H9 (cell line): ENCODE data around the gene STOML3. TPM values are rescaled to one million over a fixed set of nuclear protein-coding genes. Genes with fewer than 3 reads are reported as not detected.

Experiments used
- DNase-seq: peaks from one replicate; pipeline ENCODE4 v3.0.0-alpha.2; 2017
- H2AFZ ChIP-seq: one replicate; pipeline ENCODE4 v1.6.1; 2013; ENCODE audit warnings: mild to moderate bottlenecking, low read length, control low read depth, moderate library complexity
- H2AK5ac ChIP-seq: 2 replicates; pipeline ENCODE4 v1.6.1; 2013; ENCODE audit warnings: low read length, control low read depth, mixed read lengths; ENCODE audit not compliant: insufficient read length
- H2BK120ac ChIP-seq: one replicate; pipeline ENCODE4 v1.6.1; 2013; ENCODE audit warnings: low read depth, mild to moderate bottlenecking, low read length, control low read depth, inconsistent platforms; ENCODE audit not compliant: poor library complexity, severe bottlenecking
- H2BK12ac ChIP-seq: 2 replicates; pipeline ENCODE4 v1.6.1; 2013; ENCODE audit warnings: low read length, control low read depth, mixed read lengths, low read depth; ENCODE audit not compliant: insufficient read length
- H2BK15ac ChIP-seq: 2 replicates; pipeline ENCODE4 v1.6.1; 2013; ENCODE audit warnings: low read depth, low read length, control low read depth
- H2BK20ac ChIP-seq: one replicate; pipeline ENCODE4 v1.6.1; 2013; ENCODE audit warnings: low read depth, mild to moderate bottlenecking, low read length, control low read depth, inconsistent platforms; ENCODE audit not compliant: poor library complexity, severe bottlenecking
- H2BK5ac ChIP-seq: 2 replicates; pipeline ENCODE4 v1.6.1; 2013; ENCODE audit warnings: low read length, control low read depth, mixed read lengths; ENCODE audit not compliant: insufficient read length
- H3K14ac ChIP-seq: 2 replicates; pipeline ENCODE4 v1.6.1; 2013; ENCODE audit warnings: low read length, control low read depth; ENCODE audit not compliant: insufficient read depth
- H3K18ac ChIP-seq: 2 replicates; pipeline ENCODE4 v1.6.1; 2013; ENCODE audit warnings: low read depth, mild to moderate bottlenecking, mixed read lengths, low read length, control low read depth; ENCODE audit not compliant: insufficient read length
- H3K23ac ChIP-seq: 2 replicates; pipeline ENCODE4 v1.6.1; 2013; ENCODE audit warnings: low read length, control low read depth, mixed read lengths, low read depth; ENCODE audit not compliant: insufficient read length
- H3K23me2 ChIP-seq: 2 replicates; pipeline ENCODE4 v1.6.1; 2013; ENCODE audit warnings: low read depth, mild to moderate bottlenecking, mixed read lengths, low read length, control low read depth; ENCODE audit not compliant: insufficient read length, poor library complexity, severe bottlenecking
- H3K27ac ChIP-seq: 2 replicates; pipeline ENCODE4 v1.5.1; 2013; ENCODE audit warnings: low read length, control low read depth, mixed read lengths, low read depth; ENCODE audit not compliant: insufficient read length
- H3K27me3 ChIP-seq: 2 replicates; pipeline ENCODE4 v1.6.1; 2013; ENCODE audit warnings: low read length, control low read depth, inconsistent platforms; ENCODE audit not compliant: insufficient read depth
- H3K4ac ChIP-seq: 2 replicates; pipeline ENCODE4 v1.6.1; 2013; ENCODE audit warnings: low read depth, mild to moderate bottlenecking, control low read depth, inconsistent platforms, low read length, moderate library complexity
- H3K4me1 ChIP-seq: 2 replicates; pipeline ENCODE4 v1.6.1; 2013; ENCODE audit warnings: low read length, control low read depth, inconsistent platforms; ENCODE audit not compliant: insufficient read depth
- H3K4me2 ChIP-seq: 2 replicates; pipeline ENCODE4 v1.6.1; 2013; ENCODE audit warnings: low read length, control low read depth, mixed read lengths; ENCODE audit not compliant: insufficient read length, insufficient read depth
- H3K56ac ChIP-seq: 2 replicates; pipeline ENCODE4 v1.6.1; 2013; ENCODE audit warnings: low read depth, mild to moderate bottlenecking, mixed read lengths, low read length, control low read depth; ENCODE audit not compliant: insufficient read length
- H3K79me1 ChIP-seq: 2 replicates; pipeline ENCODE4 v1.6.1; 2013; ENCODE audit warnings: low read depth, mild to moderate bottlenecking, moderate library complexity, low read length, control low read depth, inconsistent platforms; ENCODE audit not compliant: insufficient read depth, poor library complexity, severe bottlenecking
- H3K79me2 ChIP-seq: 2 replicates; pipeline ENCODE4 v1.6.1; 2013; ENCODE audit warnings: low read length, control low read depth, inconsistent platforms; ENCODE audit not compliant: insufficient read depth
- H3K9ac ChIP-seq: 2 replicates; pipeline ENCODE4 v1.6.1; 2013; ENCODE audit warnings: low read length, control low read depth, mixed read lengths; ENCODE audit not compliant: insufficient read length; ENCODE audit errors: extremely low read depth
- H3K9me3 ChIP-seq: one replicate; pipeline ENCODE4 v1.6.1; 2013; ENCODE audit warnings: low read depth, low read length, inconsistent platforms; ENCODE audit not compliant: control insufficient read depth
- H3T11ph ChIP-seq: one replicate; pipeline ENCODE4 v1.6.1; 2013; ENCODE audit warnings: mild to moderate bottlenecking, low read length, control low read depth, inconsistent platforms
- H4K20me1 ChIP-seq: one replicate; pipeline ENCODE4 v1.6.1; 2013; ENCODE audit not compliant: control insufficient read depth, insufficient read length, insufficient read depth
- H4K5ac ChIP-seq: 2 replicates; pipeline ENCODE4 v1.6.1; 2013; ENCODE audit warnings: low read depth, mild to moderate bottlenecking, mixed read lengths, low read length, control low read depth; ENCODE audit not compliant: insufficient read length
- H4K8ac ChIP-seq: replicated peaks from 2 replicates; pipeline ENCODE4 v1.6.1; 2013; ENCODE audit warnings: low read length, control low read depth, mixed read lengths, low read depth; ENCODE audit not compliant: insufficient read length
- H4K91ac ChIP-seq: 2 replicates; pipeline ENCODE4 v1.6.1; 2013; ENCODE audit warnings: low read depth, mild to moderate bottlenecking, moderate library complexity, mixed read lengths, low read length, control low read depth; ENCODE audit not compliant: insufficient read length
- H3K27ac Mint-ChIP-seq, 3 experiments: 2 replicates in 2 of 3; 3 replicates in 1 of 3; pipeline ENCODE4 v1.8.0; 2020 to 2021; ENCODE audit warnings: mixed read lengths in 3 of 3, mild to moderate bottlenecking in 1 of 3, moderate library complexity in 1 of 3
- H3K27me3 Mint-ChIP-seq: 2 replicates; pipeline ENCODE4 v1.8.0; 2021; ENCODE audit warnings: low read depth, mild to moderate bottlenecking, moderate library complexity, mixed read lengths
- H3K36me3 Mint-ChIP-seq, 3 experiments: 2 replicates in 2 of 3; 3 replicates in 1 of 3; pipeline ENCODE4 v1.8.0; 2020 to 2021; ENCODE audit warnings: low read depth in 3 of 3, mixed read lengths in 3 of 3; ENCODE audit not compliant: insufficient read depth in 1 of 3
- H3K4me1 Mint-ChIP-seq, 2 experiments: 2 replicates each; pipeline ENCODE4 v1.8.0; 2020; ENCODE audit warnings: mixed read lengths in 2 of 2
- H3K4me3 Mint-ChIP-seq, 2 experiments: 2 replicates in 1 of 2; 3 replicates in 1 of 2; pipeline ENCODE4 v1.8.0; 2020 to 2021; ENCODE audit warnings: mild to moderate bottlenecking in 2 of 2, mixed read lengths in 2 of 2, moderate library complexity in 1 of 2
- H3K9me3 Mint-ChIP-seq, 2 experiments: 2 replicates in 1 of 2; 3 replicates in 1 of 2; pipeline ENCODE4 v1.8.0; 2020; ENCODE audit warnings: mild to moderate bottlenecking in 2 of 2, mixed read lengths in 2 of 2, moderate library complexity in 1 of 2
- CTCF ChIP-seq: fragments of 200-600 bp; sonication (generic); conservative IDR thresholded peaks from 3 replicates; pipeline ENCODE4 v1.8.0; 2021; ENCODE audit warnings: antibody characterized with exemption, mild to moderate bottlenecking
- total RNA-seq: library from RNA; stranded (reverse); gene quantifications from 2 replicates; pipeline ENCODE4 v1.2.1, GENCODE V29; 2021

STOML3 gene
- total RNA-seq, 1 experiment from 2014 or later: not detected

DNA sequence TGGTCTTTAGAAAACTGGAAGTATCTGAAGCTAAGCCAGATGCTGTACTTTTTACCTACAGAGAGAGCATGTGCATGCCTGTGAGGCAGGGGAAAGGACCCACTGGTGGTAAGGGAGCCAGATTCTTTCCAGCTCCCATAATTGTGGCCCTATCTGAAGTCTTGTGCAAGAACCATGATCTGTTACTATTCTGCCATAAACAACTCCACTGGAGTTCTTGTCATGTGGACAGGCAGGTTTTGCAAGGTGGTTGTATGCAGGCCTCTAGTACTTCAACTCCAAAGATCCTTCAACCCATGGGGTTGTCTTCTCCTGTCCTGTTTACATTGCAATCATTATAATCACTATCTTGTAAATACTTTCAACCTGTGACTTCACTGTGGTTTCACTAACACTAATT, 33.1 kb upstream of the STOML3 start:
- Histone ChIP-seq H2AK5ac (peak overlapping the region; percentile 67), H2BK12ac (peak overlapping the region; percentile 80), H3K27ac (peak overlapping the region; percentile 99), H3K9me3 (no peaks in the 10 kb centered on the region), H3T11ph (no peak overlapping the region), H3K14ac (peak overlapping the region; percentile 52; the same call in 1 of the 2 replicates), H2BK15ac (no peak overlapping the region), H3K9ac (peak overlapping the region; percentile 5), H3K4me2 (peak overlapping the region; percentile 48), H3K23me2 (no peaks in the 10 kb centered on the region), H3K56ac (no peak overlapping the region), H3K4me1 (peaks cover 14% of the 10 kb centered on the region), H3K4ac (no peak overlapping the region), H3K79me1 (peaks cover 4% of the 10 kb centered on the region), H2BK20ac (no peak overlapping the region), H3K18ac (peak overlapping the region; percentile 61), H2BK5ac (peak overlapping the region; percentile 77), H3K23ac (no peak overlapping the region), H4K8ac (no peak overlapping the region), H4K20me1 (no peaks in the 10 kb centered on the region), H4K5ac (no peak overlapping the region), H4K91ac (peak overlapping the region; percentile 71), H3K79me2 (no peaks in the 10 kb centered on the region), H2AFZ (no peak overlapping the region), H2BK120ac (no peak overlapping the region), H3K27me3 (no peaks in the 10 kb centered on the region)
- peak overlapping the region; percentile 5 to 9; a peak in 2 of 5 replicates for H3K4me3 Mint-ChIP-seq
- peaks cover 43 to 80% (median 79%) of the 10 kb centered on the region in 3 experiments for H3K36me3 Mint-ChIP-seq
- H3K27ac Mint-ChIP-seq: peak overlapping the region; percentile 9 to 97 (median 76)
- peaks cover 41 to 47% of the 10 kb centered on the region in 2 experiments for H3K4me1 Mint-ChIP-seq
- no peak for DNase-seq
- no peaks in the 10 kb centered on the region for H3K27me3 Mint-ChIP-seq
- no peak for TF ChIP-seq CTCF
- H3K9me3 Mint-ChIP-seq: no peaks in the 10 kb centered on the region
